GM13976 (cell line): Measurements from ENCODE around the gene GABRB1.

Experiments used
- DNase-seq: peaks from one replicate; pipeline ENCODE4 v3.0.0; 2012; ENCODE audit warnings: low spot score
- CTCF ChIP-seq: IDR thresholded peaks from 2 replicates; pipeline ENCODE4 v1.5.1; 2012; ENCODE audit warnings: borderline replicate concordance, mild to moderate bottlenecking; ENCODE audit not compliant: insufficient read depth; ENCODE audit errors: extremely low read depth, missing control alignments, control extremely low read depth
- in situ Hi-C: fragments of 300-500 bp; cut with MboI; formaldehyde crosslinking; loops from one replicate; pipeline ENCODE4 v1.12.0; 2022; ENCODE audit warnings: low sequenced_read_pairs, mixed read lengths, inconsistent platforms; ENCODE audit not compliant: unreplicated experiment

Gene GABRB1

GRCh38 chr4:47418147-47418546, 386.8 kb downstream of the GABRB1 start:
- in situ Hi-C loops, result no loop called here
- DNase-seq, result no peak
- no peak for TF ChIP-seq CTCF

- in situ Hi-C loops, result no loop called here
- TF ChIP-seq CTCF, result no peak
- no peak for DNase-seq
These were observed 387.9 kb downstream of the GABRB1 start for GRCh38 chr4:47419296-47419695.

- DNase-seq, result no peak
- in situ Hi-C loops, result no loop called here
- no peak for TF ChIP-seq CTCF
These were observed 394.3 kb downstream of the GABRB1 start for GRCh38 chr4:47425628-47426027.

- in situ Hi-C loops, result no loop called here
- no peak for DNase-seq
- no peak for TF ChIP-seq CTCF
These were observed 396.6 kb downstream of the GABRB1 start for GRCh38 chr4:47427935-47428334.

- no peak for TF ChIP-seq CTCF
- no peak for DNase-seq
- in situ Hi-C loops, result no loop called here
These were observed 401.4 kb downstream of the GABRB1 start for GRCh38 chr4:47432749-47433148.

GRCh38 chr4:47434931-47435330, 403.6 kb downstream of the GABRB1 start:
- in situ Hi-C loops, result no loop called here

More at GRCh38 chr4:47434931-47435330, 403.6 kb downstream of the GABRB1 start:
- TF ChIP-seq CTCF, result no peak
- DNase-seq, result no peak
